GM18526 (cell line): ENCODE data around the gene HOXC5.
A peak's percentile ranks its signal among the peaks of the same experiment; 100 is the strongest.

ENCODE experiments used
- POLR2A ChIP-seq: IDR thresholded peaks from 3 replicates; pipeline ENCODE4 v1.6.1; 2011; ENCODE audit not compliant: insufficient read length; ENCODE audit errors: extremely low read depth

Gene HOXC5

DNA sequence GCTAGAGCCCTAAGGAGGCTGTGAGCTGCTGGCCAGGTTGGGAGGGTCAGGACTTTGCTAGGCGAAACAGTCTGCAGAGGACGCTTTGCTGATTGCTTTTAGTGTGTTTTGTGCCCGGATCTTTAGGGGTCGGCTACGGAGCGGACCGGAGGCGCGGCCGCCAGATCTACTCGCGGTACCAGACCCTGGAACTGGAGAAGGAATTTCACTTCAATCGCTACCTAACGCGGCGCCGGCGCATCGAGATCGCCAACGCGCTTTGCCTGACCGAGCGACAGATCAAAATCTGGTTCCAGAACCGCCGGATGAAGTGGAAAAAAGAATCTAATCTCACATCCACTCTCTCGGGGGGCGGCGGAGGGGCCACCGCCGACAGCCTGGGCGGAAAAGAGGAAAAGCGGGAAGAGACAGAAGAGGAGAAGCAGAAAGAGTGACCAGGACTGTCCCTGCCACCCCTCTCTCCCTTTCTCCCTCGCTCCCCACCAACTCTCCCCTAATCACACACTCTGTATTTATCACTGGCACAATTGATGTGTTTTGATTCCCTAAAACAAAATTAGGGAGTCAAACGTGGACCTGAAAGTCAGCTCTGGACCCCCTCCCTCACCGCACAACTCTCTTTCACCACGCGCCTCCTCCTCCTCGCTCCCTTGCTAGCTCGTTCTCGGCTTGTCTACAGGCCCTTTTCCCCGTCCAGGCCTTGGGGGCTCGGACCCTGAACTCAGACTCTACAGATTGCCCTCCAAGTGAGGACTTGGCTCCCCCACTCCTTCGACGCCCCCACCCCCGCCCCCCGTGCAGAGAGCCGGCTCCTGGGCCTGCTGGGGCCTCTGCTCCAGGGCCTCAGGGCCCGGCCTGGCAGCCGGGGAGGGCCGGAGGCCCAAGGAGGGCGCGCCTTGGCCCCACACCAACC, 3.1 kb upstream of the HOXC5 start:
- no peak for TF ChIP-seq POLR2A

DNA sequence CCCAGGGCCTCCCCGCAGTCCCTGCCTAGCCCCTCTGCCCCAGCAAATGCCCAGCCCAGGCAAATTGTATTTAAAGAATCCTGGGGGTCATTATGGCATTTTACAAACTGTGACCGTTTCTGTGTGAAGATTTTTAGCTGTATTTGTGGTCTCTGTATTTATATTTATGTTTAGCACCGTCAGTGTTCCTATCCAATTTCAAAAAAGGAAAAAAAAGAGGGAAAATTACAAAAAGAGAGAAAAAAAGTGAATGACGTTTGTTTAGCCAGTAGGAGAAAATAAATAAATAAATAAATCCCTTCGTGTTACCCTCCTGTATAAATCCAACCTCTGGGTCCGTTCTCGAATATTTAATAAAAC, 2.4 kb upstream of the HOXC5 start:
- no peak for TF ChIP-seq POLR2A

GRCh38 chr12:54030889-54031471, 1.9 kb upstream of the HOXC5 start:
- TF ChIP-seq POLR2A = no peak

- TF ChIP-seq POLR2A = no peak
These were observed 1.4 kb upstream of the HOXC5 start for GRCh38 chr12:54031480-54031879.

- TF ChIP-seq POLR2A = no peak
These were observed 697 bp upstream of the HOXC5 start for GRCh38 chr12:54032086-54032619.

- peak; percentile 25 for TF ChIP-seq POLR2A
These were observed 493 bp downstream of the HOXC5 start for GRCh38 chr12:54033106-54033979.

GRCh38 chr12:54033980-54034784, 1.3 kb downstream of the HOXC5 start:
- TF ChIP-seq POLR2A = no peak

- TF ChIP-seq POLR2A = no peak
These were observed 2.0 kb downstream of the HOXC5 start for GRCh38 chr12:54034785-54035310.

DNA sequence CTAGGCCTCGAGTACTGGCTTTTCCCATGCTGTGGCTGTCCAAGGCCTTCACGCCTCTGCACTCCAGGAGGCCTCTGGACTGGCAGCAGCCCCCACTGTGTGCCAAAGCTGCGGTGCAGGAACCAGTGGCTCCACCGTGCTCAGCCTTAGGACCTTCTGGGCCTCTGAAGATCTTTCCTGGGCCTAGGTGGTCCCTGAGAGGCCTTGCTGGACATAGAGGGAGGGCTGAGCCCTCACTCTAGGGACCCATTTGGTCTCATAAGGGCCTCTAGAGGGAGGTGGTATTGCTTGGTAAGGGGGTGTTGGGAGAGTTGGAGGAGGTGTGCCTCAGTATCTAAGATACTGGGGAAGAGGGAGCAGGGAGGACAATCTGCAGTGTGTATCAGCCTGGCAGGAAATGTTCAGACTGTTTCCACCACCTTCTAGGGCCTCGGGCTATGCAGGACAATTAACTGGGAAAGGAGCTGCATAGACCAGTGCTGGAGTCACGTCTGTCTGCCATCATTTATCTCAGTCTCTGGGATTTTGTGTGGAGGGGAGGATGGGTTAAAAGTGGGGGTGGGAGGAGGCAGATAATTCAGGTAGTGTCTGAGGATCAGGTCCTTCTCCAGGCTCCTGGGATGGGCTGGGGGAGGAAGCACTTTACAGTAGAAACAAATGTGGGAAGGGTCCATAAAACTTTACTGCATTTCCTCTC, 2.9 kb downstream of the HOXC5 start:
- no peak for TF ChIP-seq POLR2A

DNA sequence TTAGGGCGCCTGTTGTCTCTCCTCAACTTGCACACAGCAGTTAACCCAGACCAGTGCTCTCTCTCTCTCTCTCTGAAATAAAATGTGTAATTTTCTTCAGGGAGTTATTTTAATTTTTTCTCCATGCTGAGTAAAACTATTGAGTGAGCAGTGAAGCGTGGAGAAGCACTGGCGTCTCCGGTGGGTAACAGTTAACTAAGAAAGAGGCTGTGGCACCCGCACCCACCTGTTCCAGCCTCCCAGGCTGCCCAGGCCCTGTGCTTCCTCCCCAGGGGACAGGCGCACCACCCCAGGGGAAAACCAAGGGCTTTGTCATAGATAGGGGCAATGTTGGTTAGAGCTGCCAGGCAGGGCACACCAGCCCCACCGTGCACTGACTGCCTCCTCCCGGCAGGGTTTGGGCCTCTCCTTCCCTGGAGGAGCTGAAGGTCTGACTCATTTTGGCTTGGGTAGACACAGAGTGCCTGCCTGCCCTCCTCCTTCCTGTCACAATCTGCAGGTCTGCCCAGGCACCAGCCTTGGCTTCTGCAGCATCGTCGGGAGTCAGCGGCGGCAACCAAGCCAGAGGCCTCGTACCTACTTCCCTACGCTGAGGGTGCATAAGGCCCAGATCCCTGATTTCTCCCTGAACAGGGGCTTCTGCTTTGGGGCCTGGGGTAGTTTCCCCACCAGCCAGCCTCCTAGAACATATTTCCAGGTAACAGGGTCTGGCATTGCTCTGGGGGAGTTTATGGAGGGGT, 3.9 kb downstream of the HOXC5 start:
- peak; percentile 21 for TF ChIP-seq POLR2A

DNA sequence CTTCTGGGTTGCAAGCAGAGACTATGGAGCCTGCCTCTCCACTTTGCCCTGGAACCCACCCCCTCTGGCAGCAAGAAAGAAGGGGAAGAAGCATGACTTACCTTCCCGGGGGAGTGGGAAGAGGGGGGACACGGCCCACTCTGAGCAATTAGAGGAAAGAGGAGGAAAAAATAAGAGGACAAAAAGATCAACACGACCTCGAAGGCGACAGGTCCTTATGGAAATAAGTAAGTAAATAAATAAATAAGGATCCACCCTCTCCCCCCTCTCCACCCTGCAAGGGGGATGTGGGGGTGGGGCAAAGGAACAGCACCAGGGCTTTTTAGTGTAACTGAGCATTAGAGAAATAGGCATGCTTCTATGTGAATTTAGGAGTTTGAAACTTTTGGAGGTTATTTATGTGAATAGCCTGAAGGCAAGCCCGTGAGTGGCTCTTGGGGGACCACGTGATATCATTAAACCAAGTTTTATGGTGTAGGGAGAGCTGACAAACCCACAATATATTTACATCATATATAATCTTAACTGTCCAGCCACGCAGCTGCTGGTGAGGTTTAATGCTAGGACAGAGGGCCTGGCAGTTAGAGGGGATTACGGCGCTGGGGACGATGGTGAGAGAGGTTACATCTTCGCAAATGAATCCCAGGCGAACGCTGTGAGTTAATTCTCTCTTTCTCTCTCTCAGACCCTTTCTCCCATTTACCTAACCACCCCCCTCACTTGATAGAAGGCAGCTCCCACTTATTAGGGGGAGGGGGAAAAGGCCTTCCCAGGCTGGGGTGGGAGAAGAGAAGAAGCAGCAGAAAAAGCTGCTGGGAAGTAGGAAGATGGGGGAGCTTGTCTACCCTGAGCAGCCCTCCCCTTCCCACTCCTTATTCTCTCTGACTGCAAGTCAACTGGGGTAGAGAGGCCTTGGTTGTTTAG, 4.8 kb downstream of the HOXC5 start:
- TF ChIP-seq POLR2A = no peak

DNA sequence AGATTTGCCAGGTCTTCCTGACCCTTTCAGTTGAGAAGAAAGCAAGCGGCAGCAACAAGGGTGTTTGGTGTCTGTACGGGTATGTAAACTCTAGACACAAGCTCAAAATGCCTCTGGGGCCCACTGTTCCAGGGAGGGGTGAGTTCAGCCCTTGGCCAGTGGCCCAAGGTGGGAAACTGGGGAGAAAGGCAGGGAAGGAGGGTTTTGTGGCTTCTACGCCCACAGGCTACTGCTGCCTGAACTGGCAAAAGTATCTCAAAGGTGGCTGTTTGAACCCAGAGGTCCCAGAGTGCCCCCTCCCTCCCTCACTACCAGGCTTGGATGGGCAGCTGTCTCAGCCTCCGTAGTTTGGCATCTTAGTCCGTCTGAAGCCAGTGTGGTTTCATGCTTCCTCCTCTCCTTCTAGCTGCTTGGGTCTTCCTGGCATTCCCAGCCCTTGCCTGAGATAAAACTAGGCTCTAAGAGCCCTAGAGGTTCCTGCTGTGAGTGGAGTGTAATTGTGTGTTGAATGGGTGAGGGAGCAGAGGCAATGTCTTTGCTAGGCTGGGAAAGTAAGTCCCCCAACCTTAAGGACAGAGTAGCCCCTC, 5.5 kb downstream of the HOXC5 start:
- no peak for TF ChIP-seq POLR2A

- no peak for TF ChIP-seq POLR2A
These were observed 6.1 kb downstream of the HOXC5 start for GRCh38 chr12:54038871-54039414.
